Stimulated activated CD4-positive, alpha-beta T cell treated with anti-CD3 and anti-CD28 coated beads, TNF-alpha, amount 100 ng/mL, for 4 hours (primary cell): ENCODE data around the gene ADAT2.

Experiments
- DNase-seq, 3 experiments: peaks; one replicate each; pipeline ENCODE4 v3.0.0-alpha.2; 2020; ENCODE audit warnings: low read depth in 3 of 3

The ADAT2 gene

GRCh38 chr6:143397227-143398222 is 53.0 kb downstream of the ADAT2 start:
- DNase-seq, result no peak

GRCh38 chr6:143396497-143397226 is 53.8 kb downstream of the ADAT2 start:
- DNase-seq, result no peak

- DNase-seq, result no peak
These were observed 54.8 kb downstream of the ADAT2 start for GRCh38 chr6:143395699-143396098.

GRCh38 chr6:143394389-143394788 is 56.1 kb downstream of the ADAT2 start:
- no peak for DNase-seq

- no peak for DNase-seq
These were observed 60.2 kb downstream of the ADAT2 start for GRCh38 chr6:143390278-143390677.

GRCh38 chr6:143385636-143386035 is 64.9 kb downstream of the ADAT2 start:
- DNase-seq, result no peak

GRCh38 chr6:143376861-143377260 is 73.6 kb downstream of the ADAT2 start:
- DNase-seq, result no peak

GRCh38 chr6:143376375-143376774 is 74.1 kb downstream of the ADAT2 start:
- no peak for DNase-seq

- no peak for DNase-seq
These were observed 75.4 kb downstream of the ADAT2 start for GRCh38 chr6:143375022-143375585.

- no peak for DNase-seq
These were observed 76.5 kb downstream of the ADAT2 start for GRCh38 chr6:143374014-143374413.
